Endothelial cell of umbilical vein (primary cell): ENCODE measurements around the gene STATH. TPM values are rescaled to one million over a fixed set of nuclear protein-coding genes. Genes with fewer than 3 reads are reported as not detected.

Source experiments
- Bru-seq: library from RNA; stranded (reverse); fragments of 400-500 nt; gene quantifications from one replicate; lab custom pipeline; 2021; lab: Mats Ljungman, UMichigan
- BruChase-seq, 2 experiments: library from RNA; stranded (reverse); fragments of 400-500 nt; gene quantifications; one replicate each; lab custom pipeline; 2021; lab: Mats Ljungman, UMichigan
- BruUV-seq: library from RNA; stranded (reverse); fragments of 400-500 nt; replicated peaks from 2 replicates; lab custom pipeline; 2021; lab: Mats Ljungman, UMichigan
- CTCF ChIA-PET: fragments of 300-600, 350-600 bp; sonication (Branson Sonifier 250); formaldehyde crosslinking; loops from one replicate; lab custom pipeline; 2021; ENCODE audit warnings: antibody characterized with exemption, inconsistent platforms; lab: Charles Lee
- POLR2A ChIA-PET: fragments of 300-600, 350-600 bp; sonication (Branson Sonifier 250); formaldehyde crosslinking; loops from one replicate; lab custom pipeline; 2021; ENCODE audit warnings: antibody characterized with exemption, inconsistent platforms; lab: Charles Lee
- DNase-seq: peaks from one replicate; pipeline ENCODE4 v3.0.0-alpha.2; 2011; ENCODE audit warnings: low read depth, low spot score
- FAIRE-seq: peaks from 2 replicates; lab custom pipeline; 2011; peaks lifted over from hg19 to GRCh38; lab: Jason Lieb, UNC
- H2AFZ ChIP-seq: 2 replicates; pipeline ENCODE4 v1.6.0; 2012; ENCODE audit warnings: low read depth, low read length, control low read depth, inconsistent platforms
- H3K27ac ChIP-seq: 2 replicates; pipeline ENCODE4 v1.5.1; 2011; ENCODE audit warnings: low read depth, mild to moderate bottlenecking, control low read depth, low read length, moderate library complexity; ENCODE audit not compliant: insufficient read depth
- H3K27me3 ChIP-seq, 2 experiments: 2 replicates each; pipeline versions ENCODE4 v1.6.0 to v1.6.1; 2011; ENCODE audit warnings: low read length in 2 of 2, mixed read lengths in 1 of 2; ENCODE audit not compliant: control insufficient read depth in 2 of 2, insufficient read depth in 2 of 2
- H3K36me3 ChIP-seq, 2 experiments: 2 replicates in 1 of 2; 3 replicates in 1 of 2; pipeline ENCODE4 v1.5.1; 2011; ENCODE audit warnings: low read length in 2 of 2, mild to moderate bottlenecking in 1 of 2, moderate library complexity in 1 of 2; ENCODE audit not compliant: control insufficient read depth in 2 of 2, insufficient read depth in 2 of 2; ENCODE audit errors: extremely low read depth in 1 of 2
- H3K4me1 ChIP-seq: 3 replicates; pipeline ENCODE4 v1.5.1; 2011; ENCODE audit warnings: mild to moderate bottlenecking, low read length; ENCODE audit not compliant: control insufficient read depth, insufficient read depth; ENCODE audit errors: extremely low read depth
- H3K4me2 ChIP-seq: 2 replicates; pipeline ENCODE4 v1.6.1; 2011; ENCODE audit warnings: low read length, control low read depth, mixed read lengths; ENCODE audit not compliant: insufficient read depth
- H3K4me3 ChIP-seq, 3 experiments: fragments of 200-600 bp in 1 of 3; sonication (generic), shearing (Covaris generic) in 1 of 3; replicated peaks in 1 of 3; 2 replicates each; pipeline ENCODE4 v1.5.1; 2011 to 2016; ENCODE audit warnings: control low read depth in 3 of 3, low read length in 3 of 3, mild to moderate bottlenecking in 2 of 3, inconsistent platforms in 1 of 3, low read depth in 1 of 3, moderate library complexity in 1 of 3; ENCODE audit not compliant: insufficient read depth in 1 of 3
- H3K79me2 ChIP-seq: 2 replicates; pipeline ENCODE4 v1.6.0; 2012; ENCODE audit warnings: low read length, inconsistent platforms; ENCODE audit not compliant: control insufficient read depth, insufficient read depth
- H3K9ac ChIP-seq: replicated peaks from 2 replicates; pipeline ENCODE3; 2011; ENCODE audit warnings: low read length, control low read depth; ENCODE audit not compliant: insufficient read depth; ENCODE audit errors: extremely low read depth
- H3K9me1 ChIP-seq: replicated peaks from 3 replicates; pipeline ENCODE4 v1.6.0; 2011; ENCODE audit warnings: mild to moderate bottlenecking, low read length; ENCODE audit not compliant: control insufficient read depth, insufficient read depth; ENCODE audit errors: extremely low read depth
- H3K9me3 ChIP-seq: replicated peaks from 2 replicates; pipeline ENCODE4 v1.5.1; 2012; ENCODE audit warnings: low read length, inconsistent platforms; ENCODE audit not compliant: control insufficient read depth, insufficient read depth
- H4K20me1 ChIP-seq: replicated peaks from 2 replicates; pipeline ENCODE3; 2011; ENCODE audit warnings: mild to moderate bottlenecking, low read length; ENCODE audit not compliant: control insufficient read depth, insufficient read depth; ENCODE audit errors: extremely low read depth
- EZH2 ChIP-seq: IDR thresholded peaks from 2 replicates; pipeline ENCODE4 v1.6.1; 2012; ENCODE audit warnings: borderline replicate concordance, low read depth, mild to moderate bottlenecking, moderate library complexity, low read length, inconsistent platforms; ENCODE audit not compliant: severe bottlenecking
- JUN ChIP-seq: IDR thresholded peaks from 2 replicates; pipeline ENCODE4 v1.6.1; 2011; ENCODE audit warnings: borderline replicate concordance, low read depth; ENCODE audit not compliant: insufficient read length, insufficient read depth
- MYC ChIP-seq: IDR thresholded peaks from one replicate; pipeline ENCODE4 v1.6.1; 2011; ENCODE audit warnings: mild to moderate bottlenecking, low read depth, low read length
- POLR2A ChIP-seq: IDR thresholded peaks from 2 replicates; pipeline ENCODE4 v1.6.1; 2012; ENCODE audit warnings: low read depth, mild to moderate bottlenecking, control low read depth, low read length
- POLR2AphosphoS5 ChIP-seq: IDR thresholded peaks from 2 replicates; pipeline ENCODE4 v1.6.1; 2012; ENCODE audit warnings: low read depth, mild to moderate bottlenecking, control low read depth, low read length, moderate library complexity; ENCODE audit not compliant: insufficient read depth
- dilution Hi-C: fragments of 300-500 bp; cut with MboI; formaldehyde crosslinking; loops from one replicate; pipeline ENCODE4 v1.15.0; 2019; ENCODE audit warnings: low sequenced_read_pairs; ENCODE audit not compliant: extremely low pct_ligation_motif_present
- intact Hi-C: fragments of 100-400 bp; cut with micrococcal nuclease; formaldehyde crosslinking; loops from one replicate; pipeline ENCODE4 v1.10.0; 2022
- long read RNA-seq: library from polyadenylated mRNA; stranded (forward); transcript quantifications from one replicate; pipeline ENCODE4 v2.0.0, GENCODE V29; 2021
- polyA minus RNA-seq, 3 experiments: library from RNA; depleted of rRNA, polyadenylated mRNA; stranded (reverse); fragments of >200 nt; gene quantifications; 1 replicate in 1 of 3; 2 replicates in 2 of 3; pipeline ENCODE4 v1.2.3, GENCODE V29; 2011
- polyA plus RNA-seq, 4 experiments: library from polyadenylated mRNA; depleted of rRNA in 3 of 4; stranded (reverse) in 3 of 4; unstranded in 1 of 4; fragments of >200 nt; gene quantifications; 2 replicates each; pipeline versions ENCODE4 v1.2.1 to v1.2.3, GENCODE V29; 2011 to 2012; ENCODE audit warnings: missing spikeins in 1 of 4
- total RNA-seq: library from RNA; stranded (reverse); gene quantifications from 2 replicates; pipeline ENCODE4 v1.2.3, GENCODE V29; 2021
- TF ChIP-seq, protein P1 (sequence below): IDR thresholded peaks from 2 replicates; pipeline ENCODE4 v1.6.1; 2011; ENCODE audit not compliant: insufficient read depth, insufficient read length
- TF ChIP-seq, protein P2 (sequence below), 2 donors: IDR thresholded peaks; 1 replicate in 1 of 2; 2 replicates in 1 of 2; pipeline ENCODE4 v1.5.1; 2011; ENCODE audit warnings: low read length in 2 of 2, mild to moderate bottlenecking in 2 of 2, moderate library complexity in 2 of 2, control low read depth in 1 of 2, inconsistent platforms in 1 of 2, low read depth in 1 of 2; ENCODE audit not compliant: insufficient read depth in 1 of 2; ENCODE audit errors: extremely low read depth in 1 of 2

The STATH gene, protein sequence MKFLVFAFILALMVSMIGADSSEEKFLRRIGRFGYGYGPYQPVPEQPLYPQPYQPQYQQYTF
- total RNA-seq (not detected in 2 replicates), polyA plus RNA-seq (not detected in 2 replicates), polyA minus RNA-seq (not detected in 2 replicates), Bru-seq, nascent RNA (not detected), BruChase-seq, experiment 1, labeled RNA remaining after a 6-hour chase (not detected), BruChase-seq, experiment 2, labeled RNA remaining after a 2-hour chase (not detected)
- polyA plus RNA-seq (2011; cell fraction: cytosol; rRNA removed) = not detected in 2 replicates
- polyA plus RNA-seq (2011; cell fraction: nucleus; rRNA removed) = not detected in 2 replicates
- polyA plus RNA-seq (2012) = not detected in 2 replicates
- not detected for polyA minus RNA-seq (2011; cell fraction: cytosol; rRNA and poly(A)+ RNA removed)
- not detected in 2 replicates for polyA minus RNA-seq (2011; cell fraction: nucleus; rRNA and poly(A)+ RNA removed)
- long read RNA-seq = 0 reads

DNA sequence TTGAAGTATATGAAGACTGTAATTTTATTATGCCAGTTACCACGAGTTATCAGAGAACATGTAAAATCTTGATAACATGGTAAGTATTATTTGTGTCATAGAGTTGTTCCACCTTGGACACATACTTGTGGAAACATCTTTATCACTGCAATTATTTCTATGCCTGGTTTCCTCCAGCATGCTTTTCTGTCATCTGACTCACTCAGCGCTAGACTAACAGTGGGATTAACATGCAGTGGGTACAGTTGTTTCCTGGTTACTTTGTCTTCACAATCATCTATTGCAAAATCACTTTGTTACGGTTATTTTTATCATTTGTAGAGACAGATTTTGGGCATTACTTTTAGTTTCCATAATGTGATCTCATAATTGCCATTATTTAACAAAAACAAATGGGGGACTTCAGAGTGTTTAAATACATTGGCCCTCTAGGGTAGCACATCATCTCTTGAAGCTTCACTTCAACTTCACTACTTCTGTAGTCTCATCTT, at the start of gene STATH:
Gene STATH (plus strand): TSS at position 441 of the 491 bp plus-strand sequence. CDS start 2,472 bp downstream, outside the sequence.
- Histone ChIP-seq H3K27me3 (no peaks in the 10 kb centered on the region), H3K79me2 (no peaks in the 10 kb centered on the region), H3K9me1 (no peaks in the 10 kb centered on the region), H3K4me3 (no peak within 1 kb of the TSS), H4K20me1 (no peaks in the 10 kb centered on the region), H3K4me1 (peaks cover 4% of the 10 kb centered on the region), H3K9ac (no peak within 1 kb of the TSS), H3K27ac (no peak within 1 kb of the TSS), H3K9me3 (no peaks in the 10 kb centered on the region), H2AFZ (no peak within 1 kb of the TSS), H3K4me2 (no peak within 1 kb of the TSS), H3K36me3 (no peaks in the 10 kb centered on the region)
- ChIA-PET POLR2A (no interaction called here), CTCF (no interaction called here)
- FAIRE-seq = no peak
- no peak for DNase-seq
- no peak for TF ChIP-seq EZH2
- no peak for TF ChIP-seq MYC
- TF ChIP-seq, protein P1, sequence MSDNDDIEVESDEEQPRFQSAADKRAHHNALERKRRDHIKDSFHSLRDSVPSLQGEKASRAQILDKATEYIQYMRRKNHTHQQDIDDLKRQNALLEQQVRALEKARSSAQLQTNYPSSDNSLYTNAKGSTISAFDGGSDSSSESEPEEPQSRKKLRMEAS = no peak
- TF ChIP-seq POLR2A = no peak
- no peak for TF ChIP-seq JUN
- no peak for TF ChIP-seq POLR2AphosphoS5
- TF ChIP-seq, protein P2, sequence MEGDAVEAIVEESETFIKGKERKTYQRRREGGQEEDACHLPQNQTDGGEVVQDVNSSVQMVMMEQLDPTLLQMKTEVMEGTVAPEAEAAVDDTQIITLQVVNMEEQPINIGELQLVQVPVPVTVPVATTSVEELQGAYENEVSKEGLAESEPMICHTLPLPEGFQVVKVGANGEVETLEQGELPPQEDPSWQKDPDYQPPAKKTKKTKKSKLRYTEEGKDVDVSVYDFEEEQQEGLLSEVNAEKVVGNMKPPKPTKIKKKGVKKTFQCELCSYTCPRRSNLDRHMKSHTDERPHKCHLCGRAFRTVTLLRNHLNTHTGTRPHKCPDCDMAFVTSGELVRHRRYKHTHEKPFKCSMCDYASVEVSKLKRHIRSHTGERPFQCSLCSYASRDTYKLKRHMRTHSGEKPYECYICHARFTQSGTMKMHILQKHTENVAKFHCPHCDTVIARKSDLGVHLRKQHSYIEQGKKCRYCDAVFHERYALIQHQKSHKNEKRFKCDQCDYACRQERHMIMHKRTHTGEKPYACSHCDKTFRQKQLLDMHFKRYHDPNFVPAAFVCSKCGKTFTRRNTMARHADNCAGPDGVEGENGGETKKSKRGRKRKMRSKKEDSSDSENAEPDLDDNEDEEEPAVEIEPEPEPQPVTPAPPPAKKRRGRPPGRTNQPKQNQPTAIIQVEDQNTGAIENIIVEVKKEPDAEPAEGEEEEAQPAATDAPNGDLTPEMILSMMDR (IDR thresholded peaks at IDR 0.05; ENCODE audit: extremely low read depth in 1 of 2, insufficient read depth in 1 of 2, low read depth in 1 of 2, low read length in 2 of 2) = no peak
- intact Hi-C loops (no loop called here), dilution Hi-C loops (no loop called here)
- no TSS peak for BruUV-seq
